ENCODE results near the gene NHLH1.

GRCh38 chr1:160416369-160416768, 49.5 kb downstream of the NHLH1 start:
- TF ChIP-seq CTCF (IDR thresholded peaks at IDR 0.05 in 4 of 5, conservative IDR thresholded peaks at IDR 0.05 in 1 of 5): no peak
- TF ChIP-seq POLR2A (IDR thresholded peaks at IDR 0.05): no peak
